Thyroid gland (tissue), 4 donors: ENCODE results near the gene ANKMY1.

ENCODE experiments used
- POLR2A ChIP-seq, 2 donors: fragments of 450-650 bp; IDR thresholded peaks; one replicate each; pipeline ENCODE4 v1.6.1; 2017; ENCODE audit warnings: antibody characterized with exemption in 2 of 2, mild to moderate bottlenecking in 2 of 2, moderate library complexity in 1 of 2
- TF ChIP-seq, protein P1 (sequence below), 6 experiments: fragments of 200-600 bp in 3 of 6; fragments of 450-650 bp in 3 of 6; sonication (generic) in 3 of 6; IDR thresholded peaks; one replicate each; pipeline ENCODE4 v1.5.1; 2016 to 2019; ENCODE audit warnings: antibody characterized with exemption in 6 of 6, mild to moderate bottlenecking in 2 of 6, inconsistent platforms in 1 of 6, moderate library complexity in 1 of 6

DNA sequence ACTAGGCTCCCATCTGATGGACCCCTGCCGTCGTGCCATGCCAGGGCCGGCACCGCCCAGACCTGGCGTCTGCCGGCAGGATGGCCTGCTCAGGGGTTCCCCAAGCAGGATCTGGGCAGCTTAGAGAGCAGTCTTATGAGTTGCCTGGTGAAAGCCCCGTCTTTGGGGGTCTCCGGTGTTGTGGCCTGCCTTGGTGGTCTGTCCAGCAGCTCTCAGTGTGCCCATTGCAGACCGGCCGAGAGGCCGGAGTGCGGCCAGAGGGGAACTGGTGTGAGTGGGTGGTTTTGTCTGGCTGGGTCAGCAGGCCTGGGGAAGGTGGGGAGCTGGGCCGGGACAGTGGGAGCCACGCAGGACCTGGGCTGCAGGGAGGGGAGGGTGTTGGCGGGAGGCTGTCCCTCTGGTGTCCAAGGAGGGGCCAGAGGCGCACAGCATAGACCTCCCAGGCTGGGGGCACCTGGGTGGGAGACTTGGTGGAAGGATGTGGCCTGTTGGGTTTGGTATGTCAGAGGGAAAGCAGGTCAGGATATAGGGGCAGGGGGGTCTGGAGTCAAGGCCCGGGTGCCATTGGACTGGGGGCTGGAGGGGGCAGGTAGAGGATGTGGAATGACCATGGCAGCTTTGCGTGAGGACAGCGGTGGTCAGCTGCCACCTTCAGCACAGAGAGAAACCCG, 105.9 kb downstream of the ANKMY1 start:
- TF ChIP-seq, protein P1, sequence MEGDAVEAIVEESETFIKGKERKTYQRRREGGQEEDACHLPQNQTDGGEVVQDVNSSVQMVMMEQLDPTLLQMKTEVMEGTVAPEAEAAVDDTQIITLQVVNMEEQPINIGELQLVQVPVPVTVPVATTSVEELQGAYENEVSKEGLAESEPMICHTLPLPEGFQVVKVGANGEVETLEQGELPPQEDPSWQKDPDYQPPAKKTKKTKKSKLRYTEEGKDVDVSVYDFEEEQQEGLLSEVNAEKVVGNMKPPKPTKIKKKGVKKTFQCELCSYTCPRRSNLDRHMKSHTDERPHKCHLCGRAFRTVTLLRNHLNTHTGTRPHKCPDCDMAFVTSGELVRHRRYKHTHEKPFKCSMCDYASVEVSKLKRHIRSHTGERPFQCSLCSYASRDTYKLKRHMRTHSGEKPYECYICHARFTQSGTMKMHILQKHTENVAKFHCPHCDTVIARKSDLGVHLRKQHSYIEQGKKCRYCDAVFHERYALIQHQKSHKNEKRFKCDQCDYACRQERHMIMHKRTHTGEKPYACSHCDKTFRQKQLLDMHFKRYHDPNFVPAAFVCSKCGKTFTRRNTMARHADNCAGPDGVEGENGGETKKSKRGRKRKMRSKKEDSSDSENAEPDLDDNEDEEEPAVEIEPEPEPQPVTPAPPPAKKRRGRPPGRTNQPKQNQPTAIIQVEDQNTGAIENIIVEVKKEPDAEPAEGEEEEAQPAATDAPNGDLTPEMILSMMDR (IDR thresholded peaks at IDR 0.05), result no peak
- TF ChIP-seq POLR2A (IDR thresholded peaks at IDR 0.05), result no peak
